GM19043 (cell line): Measurements from ENCODE around the gene NRXN3.

Source experiments
- ATAC-seq: cut with Tn5 transposase; IDR thresholded peaks from one replicate; pipeline ENCODE4 v1.9.1; 2021; ENCODE audit warnings: low read depth; ENCODE audit not compliant: unreplicated experiment

Gene NRXN3

GRCh38 chr14:78172428-78172827 is 2.3 kb downstream of the NRXN3 start:
- ATAC-seq = no peak

GRCh38 chr14:78173346-78174035 is 3.3 kb downstream of the NRXN3 start:
- ATAC-seq = no peak

- no peak for ATAC-seq
These were observed 5.2 kb downstream of the NRXN3 start for GRCh38 chr14:78175412-78175811.

GRCh38 chr14:78178071-78178470 is 7.9 kb downstream of the NRXN3 start:
- no peak for ATAC-seq

GRCh38 chr14:78178971-78179370 is 8.8 kb downstream of the NRXN3 start:
- no peak for ATAC-seq

- ATAC-seq = no peak
These were observed 11.1 kb downstream of the NRXN3 start for GRCh38 chr14:78181270-78181669.

GRCh38 chr14:78182722-78183121 is 12.5 kb downstream of the NRXN3 start:
- ATAC-seq = no peak

- no peak for ATAC-seq
These were observed 14.0 kb downstream of the NRXN3 start for GRCh38 chr14:78184157-78184556.

- no peak for ATAC-seq
These were observed 16.1 kb downstream of the NRXN3 start for GRCh38 chr14:78186277-78186676.

GRCh38 chr14:78188882-78189281 is 18.7 kb downstream of the NRXN3 start:
- no peak for ATAC-seq

- no peak for ATAC-seq
These were observed 25.3 kb downstream of the NRXN3 start for GRCh38 chr14:78195431-78195830.

GRCh38 chr14:78196323-78196722 is 26.1 kb downstream of the NRXN3 start:
- ATAC-seq = no peak

GRCh38 chr14:78197051-78197450 is 26.9 kb downstream of the NRXN3 start:
- no peak for ATAC-seq

GRCh38 chr14:78202163-78202562 is 32.0 kb downstream of the NRXN3 start:
- ATAC-seq = no peak

GRCh38 chr14:78202976-78203375 is 32.8 kb downstream of the NRXN3 start:
- ATAC-seq = no peak

GRCh38 chr14:78207414-78207813 is 37.2 kb downstream of the NRXN3 start:
- no peak for ATAC-seq

- ATAC-seq = no peak
These were observed 50.1 kb downstream of the NRXN3 start for GRCh38 chr14:78220273-78220672.

- no peak for ATAC-seq
These were observed 52.6 kb downstream of the NRXN3 start for GRCh38 chr14:78222746-78223145.

- ATAC-seq = no peak
These were observed 57.3 kb downstream of the NRXN3 start for GRCh38 chr14:78227248-78228077.

- ATAC-seq = no peak
These were observed 58.6 kb downstream of the NRXN3 start for GRCh38 chr14:78228702-78229327.

GRCh38 chr14:78232231-78233000 is 62.2 kb downstream of the NRXN3 start:
- ATAC-seq = no peak
